Measurements from ENCODE around the gene CHDH. TPM values are rescaled to one million over a fixed set of nuclear protein-coding genes. Genes with fewer than 3 reads are reported as not detected.

CHDH gene
- total RNA-seq, 1 experiment from 2014 or later, result 28.5 TPM

DNA sequence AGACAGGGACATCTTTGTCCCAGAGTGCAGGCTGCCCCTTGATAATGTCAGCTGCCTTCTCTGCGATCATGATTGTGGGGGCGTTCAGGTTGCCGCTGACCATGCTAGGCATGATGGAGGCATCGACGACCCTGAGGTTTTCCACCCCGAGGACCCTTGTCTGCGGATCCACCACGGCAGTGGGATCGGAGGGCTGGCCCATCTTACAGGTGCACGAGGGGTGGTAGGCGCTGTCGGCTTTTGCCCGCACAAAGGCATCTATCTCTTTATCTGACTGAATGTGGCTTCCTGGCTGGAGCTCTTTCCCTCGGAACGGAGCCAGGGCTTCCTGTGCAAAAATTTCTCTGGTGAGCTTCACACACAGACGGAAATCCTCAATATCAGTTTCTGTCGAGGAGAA lies 28.4 kb downstream of the CHDH start:
- BruUV-seq (replicated peaks), result no TSS peak
- no peak for DNase-seq
- Mint-ChIP-seq H3K36me3 (ENCODE audit: insufficient read depth, unreplicated experiment) (peaks cover 35% of the 10 kb centered on the region), H3K4me1 (ENCODE audit: low read depth, unreplicated experiment) (no peaks in the 10 kb centered on the region), H3K9me3 (ENCODE audit: low read depth, unreplicated experiment) (no peaks in the 10 kb centered on the region), H3K27ac (ENCODE audit: unreplicated experiment) (no peak overlapping the region), H3K4me3 (ENCODE audit: low read depth, unreplicated experiment) (no peak overlapping the region), H3K27me3 (ENCODE audit: unreplicated experiment) (no peaks in the 10 kb centered on the region)
- TF ChIP-seq CTCF (IDR thresholded peaks at IDR 0.05; ENCODE audit: unreplicated experiment), result no peak
- CTCF ChIA-PET, result no interaction called here
- intact Hi-C loops (cut with micrococcal nuclease; ENCODE audit: unreplicated experiment), result no loop called here

DNA sequence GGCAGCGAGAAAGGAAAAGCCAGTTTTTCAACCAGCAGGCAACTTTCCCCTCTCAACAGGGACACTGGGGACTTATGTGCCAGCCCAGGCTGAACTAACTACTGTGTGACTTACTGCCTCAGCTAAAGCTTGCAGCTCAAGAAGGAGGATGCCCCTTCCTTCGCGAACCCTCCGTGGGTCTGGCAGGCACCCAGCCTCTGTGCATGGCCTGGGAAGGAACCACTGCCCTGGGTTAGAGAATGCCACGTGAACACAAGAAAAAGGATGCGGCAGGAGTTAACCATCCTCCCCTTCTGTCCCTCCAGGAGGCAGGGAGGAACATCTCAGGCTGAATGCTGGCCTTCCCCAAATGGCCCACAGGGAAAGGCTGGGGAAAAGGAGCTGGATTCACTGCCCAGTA lies 29.0 kb downstream of the CHDH start:
- CTCF ChIA-PET, result no interaction called here
- TF ChIP-seq CTCF (IDR thresholded peaks at IDR 0.05; ENCODE audit: unreplicated experiment), result no peak
- H3K27ac Mint-ChIP-seq (ENCODE audit: unreplicated experiment), result no peak overlapping the region
- no peaks in the 10 kb centered on the region for H3K9me3 Mint-ChIP-seq (ENCODE audit: low read depth, unreplicated experiment)
- no peaks in the 10 kb centered on the region for H3K27me3 Mint-ChIP-seq (ENCODE audit: unreplicated experiment)
- no peaks in the 10 kb centered on the region for H3K4me1 Mint-ChIP-seq (ENCODE audit: low read depth, unreplicated experiment)
- H3K4me3 Mint-ChIP-seq (ENCODE audit: low read depth, unreplicated experiment), result no peak overlapping the region
- peaks cover 40% of the 10 kb centered on the region for H3K36me3 Mint-ChIP-seq (ENCODE audit: insufficient read depth, unreplicated experiment)
- intact Hi-C loops (cut with micrococcal nuclease; ENCODE audit: unreplicated experiment), result no loop called here
- no peak for DNase-seq
- no TSS peak for BruUV-seq (replicated peaks)

GRCh38 chr3:53816425-53816824 lies 29.8 kb downstream of the CHDH start:
- TSS peak; percentile 8 for BruUV-seq (replicated peaks)

GRCh38 chr3:53815651-53816050 lies 30.6 kb downstream of the CHDH start:
- Mint-ChIP-seq H3K27me3 (ENCODE audit: unreplicated experiment) (no peaks in the 10 kb centered on the region), H3K27ac (ENCODE audit: unreplicated experiment) (no peak overlapping the region), H3K4me1 (ENCODE audit: low read depth, unreplicated experiment) (no peaks in the 10 kb centered on the region), H3K4me3 (ENCODE audit: low read depth, unreplicated experiment) (no peak overlapping the region), H3K9me3 (ENCODE audit: low read depth, unreplicated experiment) (no peaks in the 10 kb centered on the region), H3K36me3 (ENCODE audit: insufficient read depth, unreplicated experiment) (peaks cover 37% of the 10 kb centered on the region)
- CTCF ChIA-PET, result no interaction called here
- DNase-seq, result no peak
- intact Hi-C loops (cut with micrococcal nuclease; ENCODE audit: unreplicated experiment), result no loop called here
- no peak for TF ChIP-seq CTCF (IDR thresholded peaks at IDR 0.05; ENCODE audit: unreplicated experiment)
- no TSS peak for BruUV-seq (replicated peaks)

More at GRCh38 chr3:53816425-53816824, 29.8 kb downstream of the CHDH start:
- H3K9me3 Mint-ChIP-seq (ENCODE audit: low read depth, unreplicated experiment), result no peaks in the 10 kb centered on the region
- peaks cover 33% of the 10 kb centered on the region for H3K36me3 Mint-ChIP-seq (ENCODE audit: insufficient read depth, unreplicated experiment)
- TF ChIP-seq CTCF (IDR thresholded peaks at IDR 0.05; ENCODE audit: unreplicated experiment), result no peak
- intact Hi-C loops (cut with micrococcal nuclease; ENCODE audit: unreplicated experiment), result no loop called here
- H3K27ac Mint-ChIP-seq (ENCODE audit: unreplicated experiment), result no peak overlapping the region
- no peak overlapping the region for H3K4me3 Mint-ChIP-seq (ENCODE audit: low read depth, unreplicated experiment)
- no peaks in the 10 kb centered on the region for H3K4me1 Mint-ChIP-seq (ENCODE audit: low read depth, unreplicated experiment)
- DNase-seq, result no peak
- CTCF ChIA-PET, result no interaction called here
- no peaks in the 10 kb centered on the region for H3K27me3 Mint-ChIP-seq (ENCODE audit: unreplicated experiment)

DNA sequence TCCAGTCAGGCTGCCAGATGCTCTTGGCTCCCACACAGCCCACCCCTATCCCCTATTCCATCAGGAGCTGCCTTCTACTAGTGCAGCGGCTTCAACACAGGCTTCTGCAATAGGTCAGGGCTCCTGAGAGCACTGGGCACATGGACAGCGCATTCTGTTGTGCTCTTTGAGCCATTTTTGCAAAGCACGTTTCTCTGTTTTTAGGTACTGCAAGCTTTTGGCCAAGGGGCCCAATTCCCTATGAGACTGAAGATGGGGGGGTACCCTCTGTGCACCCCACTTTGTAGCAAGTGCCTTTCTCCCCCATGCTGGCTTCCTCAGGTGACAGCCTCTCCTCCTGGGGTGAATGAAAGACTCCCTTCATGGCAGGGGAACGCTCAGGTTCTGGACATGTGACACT lies 31.2 kb downstream of the CHDH start:
- no peaks in the 10 kb centered on the region for H3K27me3 Mint-ChIP-seq (ENCODE audit: unreplicated experiment)
- no TSS peak for BruUV-seq (replicated peaks)
- CTCF ChIA-PET, result no interaction called here

More for the DNA sequence above, 31.2 kb downstream of the CHDH start:
- H3K36me3 Mint-ChIP-seq (ENCODE audit: insufficient read depth, unreplicated experiment), result peaks cover 37% of the 10 kb centered on the region
- H3K4me3 Mint-ChIP-seq (ENCODE audit: low read depth, unreplicated experiment), result no peak overlapping the region
- no peak for TF ChIP-seq CTCF (IDR thresholded peaks at IDR 0.05; ENCODE audit: unreplicated experiment)
- intact Hi-C loops (cut with micrococcal nuclease; ENCODE audit: unreplicated experiment), result no loop called here
- H3K27ac Mint-ChIP-seq (ENCODE audit: unreplicated experiment), result no peak overlapping the region
- no peak for DNase-seq
- H3K9me3 Mint-ChIP-seq (ENCODE audit: low read depth, unreplicated experiment), result no peaks in the 10 kb centered on the region
- no peaks in the 10 kb centered on the region for H3K4me1 Mint-ChIP-seq (ENCODE audit: low read depth, unreplicated experiment)

Data from Calu3 (cell line).